Measurements from ENCODE around the gene KIF26B.

DNA sequence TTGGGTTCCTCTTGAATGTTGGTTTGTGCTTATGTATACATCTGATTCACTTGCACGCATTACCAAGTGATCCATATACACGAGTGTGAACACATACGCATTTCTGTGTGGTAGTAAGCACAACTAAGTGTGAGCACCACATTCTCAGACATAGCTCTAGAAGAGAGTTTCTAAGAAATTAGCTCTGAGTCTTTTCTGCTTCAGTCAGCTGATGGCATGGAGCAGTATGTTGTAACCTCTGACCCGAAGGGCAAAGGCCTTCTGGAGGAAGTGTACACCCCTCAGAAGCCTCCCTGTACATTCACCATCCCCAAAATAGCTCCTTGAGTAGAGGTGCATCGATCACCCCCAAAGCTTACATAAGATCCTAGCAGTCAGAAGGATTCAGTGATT, 183.7 kb downstream of the KIF26B start:
- TF ChIP-seq, protein P1, sequence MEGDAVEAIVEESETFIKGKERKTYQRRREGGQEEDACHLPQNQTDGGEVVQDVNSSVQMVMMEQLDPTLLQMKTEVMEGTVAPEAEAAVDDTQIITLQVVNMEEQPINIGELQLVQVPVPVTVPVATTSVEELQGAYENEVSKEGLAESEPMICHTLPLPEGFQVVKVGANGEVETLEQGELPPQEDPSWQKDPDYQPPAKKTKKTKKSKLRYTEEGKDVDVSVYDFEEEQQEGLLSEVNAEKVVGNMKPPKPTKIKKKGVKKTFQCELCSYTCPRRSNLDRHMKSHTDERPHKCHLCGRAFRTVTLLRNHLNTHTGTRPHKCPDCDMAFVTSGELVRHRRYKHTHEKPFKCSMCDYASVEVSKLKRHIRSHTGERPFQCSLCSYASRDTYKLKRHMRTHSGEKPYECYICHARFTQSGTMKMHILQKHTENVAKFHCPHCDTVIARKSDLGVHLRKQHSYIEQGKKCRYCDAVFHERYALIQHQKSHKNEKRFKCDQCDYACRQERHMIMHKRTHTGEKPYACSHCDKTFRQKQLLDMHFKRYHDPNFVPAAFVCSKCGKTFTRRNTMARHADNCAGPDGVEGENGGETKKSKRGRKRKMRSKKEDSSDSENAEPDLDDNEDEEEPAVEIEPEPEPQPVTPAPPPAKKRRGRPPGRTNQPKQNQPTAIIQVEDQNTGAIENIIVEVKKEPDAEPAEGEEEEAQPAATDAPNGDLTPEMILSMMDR (IDR thresholded peaks at IDR 0.05), result no peak
- TF ChIP-seq POLR2A (IDR thresholded peaks at IDR 0.05), result no peak

Measured in suprapubic skin (tissue), 3 donors.